T-helper 2 cell treated with Interferon-gamma antibody and Interleukin-4, amounts not matched to agents 100 ng/mL and 5 ng/mL, for 36 hours (primary cell): ENCODE measurements around the gene PTCRA. TPM values are rescaled to one million over a fixed set of nuclear protein-coding genes. Genes with fewer than 3 reads are reported as not detected.
"Not testable (repeated sequence)": the region's sequence is repeated elsewhere in the genome, so short reads cannot be mapped to it uniquely, and the experiment has no call there.

Source experiments
- intact Hi-C: fragments of 100-400 bp; cut with micrococcal nuclease; formaldehyde crosslinking; loops from one replicate; pipeline ENCODE4 v1.15.1; 2023
- total RNA-seq: library from RNA; stranded (reverse); gene quantifications from 2 replicates; pipeline ENCODE4 v1.2.3, GENCODE V29; 2022

The PTCRA gene
- total RNA-seq, 1 donor from 2014 or later: not detected

DNA sequence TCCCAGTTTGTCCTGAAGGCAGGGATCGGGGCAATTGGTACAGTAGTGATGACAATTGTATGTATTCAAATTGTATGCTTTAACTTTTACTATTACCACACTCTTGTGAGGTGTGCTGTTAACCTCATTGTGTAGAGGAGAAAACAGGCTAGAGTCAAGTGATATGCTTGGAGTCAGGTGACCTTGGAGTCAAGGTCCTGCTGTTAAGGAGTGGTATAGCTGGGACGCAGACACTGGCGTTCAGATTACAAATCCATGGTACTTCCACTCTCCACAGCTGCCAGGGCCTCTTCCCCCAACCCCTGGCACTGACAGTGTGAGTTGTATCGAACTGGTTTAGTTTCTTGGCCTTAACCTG, 23.9 kb downstream of the PTCRA start:
- intact Hi-C loops: no loop called here

DNA sequence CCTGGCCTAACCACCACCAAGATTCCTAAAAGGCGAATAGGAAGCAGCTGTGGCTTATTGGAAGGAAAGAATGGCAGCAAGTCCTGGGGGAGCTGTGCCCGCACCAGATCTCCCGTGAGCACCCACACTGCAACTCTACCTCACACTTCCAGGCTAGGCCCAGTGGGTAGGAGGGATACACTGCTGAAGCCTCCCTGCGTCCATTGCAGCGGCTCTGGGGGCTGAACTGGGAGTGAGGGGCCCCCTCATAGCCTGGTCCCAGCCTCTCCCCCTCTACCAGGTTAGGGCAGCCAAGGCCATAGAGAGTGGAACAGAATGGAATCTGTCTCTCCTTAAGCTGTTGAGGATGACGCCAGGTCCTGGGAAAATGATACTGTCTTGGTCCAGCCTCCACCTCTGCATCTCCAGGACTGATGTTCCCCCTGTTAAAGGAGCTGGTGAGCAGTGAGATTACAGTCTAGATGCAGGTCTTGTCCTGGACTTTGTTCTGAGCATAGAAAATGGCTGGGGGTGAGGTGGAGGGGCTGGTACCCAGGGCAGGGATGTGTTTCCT, 24.7 kb downstream of the PTCRA start:
- intact Hi-C loops: no loop called here

DNA sequence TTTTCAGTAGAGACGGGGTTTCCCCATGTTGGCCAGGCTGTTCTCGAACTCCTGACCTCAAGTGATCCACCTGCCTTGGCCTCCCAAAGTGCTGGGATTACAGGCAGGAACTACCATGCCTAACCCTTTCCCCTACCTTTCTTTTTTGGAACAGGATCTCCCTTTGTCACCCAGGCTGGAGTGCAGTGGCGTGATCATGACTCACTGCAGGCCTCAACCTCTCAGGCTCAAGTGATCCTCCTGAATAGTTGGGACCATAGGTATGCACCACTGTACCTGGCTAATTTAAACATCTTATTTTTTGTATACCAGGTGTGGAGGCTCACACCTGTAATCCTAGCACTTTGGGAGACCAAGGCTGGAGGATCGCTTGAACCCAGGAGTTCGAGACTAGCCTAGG, 25.5 kb downstream of the PTCRA start:
- intact Hi-C loops: not testable (repeated sequence)

DNA sequence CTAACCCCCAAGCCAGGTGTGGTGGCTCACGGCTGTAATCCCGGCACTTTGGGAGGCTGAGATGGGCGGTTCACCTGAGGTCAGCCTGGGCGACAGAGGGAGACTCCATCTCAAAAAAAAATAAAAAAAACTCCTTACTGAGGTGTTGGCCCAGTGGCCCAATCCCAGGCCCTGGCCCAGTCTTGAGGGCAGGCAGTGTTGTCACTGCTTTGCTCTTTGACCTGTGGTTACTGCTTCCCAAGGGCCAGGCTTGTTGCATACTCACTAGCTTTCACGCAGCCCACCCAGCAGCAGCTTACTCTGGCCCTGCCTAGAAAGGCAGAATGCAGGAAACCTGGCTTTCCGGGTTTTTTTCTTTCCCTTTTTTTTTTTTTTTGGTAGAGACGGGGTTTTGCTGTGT, 26.6 kb downstream of the PTCRA start:
- intact Hi-C loops: no loop called here

DNA sequence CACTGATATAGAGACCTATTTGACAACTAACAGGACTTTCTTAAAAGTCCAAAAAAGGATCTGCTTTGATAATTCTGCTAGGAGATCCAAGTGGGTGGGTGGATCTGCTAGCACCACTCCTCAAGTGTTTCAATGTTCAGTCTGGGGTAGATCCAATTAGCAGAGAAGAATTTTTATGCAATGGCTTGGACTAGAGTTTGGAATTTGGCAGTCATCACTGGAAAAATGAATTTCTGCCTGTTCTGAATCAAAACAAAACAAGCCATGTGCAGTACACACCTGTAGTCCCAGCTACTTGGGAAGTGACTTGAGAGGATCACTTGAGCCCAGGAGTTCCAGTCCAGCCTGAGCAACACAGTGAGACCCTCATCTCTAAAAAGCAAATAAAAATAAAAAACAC, 32.1 kb downstream of the PTCRA start:
- intact Hi-C loops: no loop called here

DNA sequence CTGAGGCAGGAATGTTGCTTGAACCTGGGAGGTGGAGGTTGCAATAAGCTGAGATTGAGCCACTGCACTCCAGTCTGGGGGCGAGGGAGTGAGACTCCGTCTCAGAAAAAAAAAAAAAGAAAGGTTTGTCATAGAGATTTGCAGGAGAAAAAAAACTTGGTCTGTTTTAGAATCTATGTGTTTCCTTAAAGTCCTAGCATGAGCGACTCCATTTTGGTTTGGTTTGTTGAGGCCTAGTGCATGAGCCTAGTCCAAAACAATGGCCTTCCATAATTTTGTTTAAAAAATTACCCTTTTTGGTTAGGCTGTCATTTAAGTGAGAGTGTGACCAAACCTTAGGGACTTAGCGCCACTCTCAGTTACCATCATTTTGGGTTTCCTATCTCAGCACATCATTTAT, 36.5 kb downstream of the PTCRA start:
- intact Hi-C loops: no loop called here

DNA sequence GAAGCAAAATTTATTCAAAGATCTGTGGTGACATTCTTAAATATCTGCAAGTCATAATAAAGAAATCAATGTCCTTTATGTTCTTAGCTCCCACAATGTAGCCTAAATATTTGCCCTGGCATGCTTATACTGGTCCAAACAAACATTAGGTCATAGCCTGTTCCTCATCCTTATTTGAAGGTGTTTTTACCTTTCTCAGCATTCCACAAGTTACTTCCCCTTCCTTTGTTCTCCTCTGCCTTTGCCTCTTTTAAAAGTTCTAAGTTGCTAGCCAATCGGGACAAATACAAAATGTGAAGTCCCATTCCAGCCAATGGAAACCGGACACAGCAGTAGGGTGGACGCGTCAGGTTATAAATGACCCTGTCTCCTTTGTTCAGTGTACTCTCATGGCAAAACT, 38.6 kb downstream of the PTCRA start:
- intact Hi-C loops: not testable (repeated sequence)

DNA sequence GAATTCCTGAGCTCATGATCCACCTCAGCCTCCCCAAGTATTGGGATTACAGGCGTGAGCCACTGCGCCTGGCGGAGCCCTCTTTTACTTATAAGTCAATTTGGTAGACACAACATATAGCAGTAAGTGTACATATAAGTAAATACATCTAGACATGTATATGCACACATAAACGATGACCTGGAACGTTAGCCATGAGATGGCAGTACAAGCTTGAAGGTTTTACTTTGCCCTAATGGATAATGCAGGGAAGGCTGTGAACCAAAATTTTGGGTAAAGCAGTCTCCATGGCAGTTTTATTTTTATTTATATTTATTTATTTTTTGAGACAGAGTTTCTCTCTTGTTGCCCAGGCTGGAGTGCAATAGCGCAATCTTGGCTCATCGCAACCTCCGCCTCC, 42.3 kb downstream of the PTCRA start:
- intact Hi-C loops: no loop called here

DNA sequence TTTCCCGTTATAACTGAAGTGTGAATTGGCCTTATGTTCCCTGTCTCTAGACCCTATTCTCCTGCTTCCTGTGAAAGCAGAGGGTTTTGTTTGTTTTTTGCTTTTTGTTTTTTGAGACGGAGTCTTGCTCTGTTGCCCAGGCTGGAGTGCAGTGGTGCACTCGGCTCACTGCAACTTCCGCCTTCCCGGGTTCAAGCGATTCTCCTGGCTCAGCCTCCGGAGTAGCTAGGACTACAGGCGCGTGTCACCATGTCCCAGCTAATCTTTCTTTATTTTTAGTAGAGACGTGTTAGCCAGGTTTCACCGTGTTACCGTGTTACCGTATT, 44.0 kb downstream of the PTCRA start:
- intact Hi-C loops: no loop called here

DNA sequence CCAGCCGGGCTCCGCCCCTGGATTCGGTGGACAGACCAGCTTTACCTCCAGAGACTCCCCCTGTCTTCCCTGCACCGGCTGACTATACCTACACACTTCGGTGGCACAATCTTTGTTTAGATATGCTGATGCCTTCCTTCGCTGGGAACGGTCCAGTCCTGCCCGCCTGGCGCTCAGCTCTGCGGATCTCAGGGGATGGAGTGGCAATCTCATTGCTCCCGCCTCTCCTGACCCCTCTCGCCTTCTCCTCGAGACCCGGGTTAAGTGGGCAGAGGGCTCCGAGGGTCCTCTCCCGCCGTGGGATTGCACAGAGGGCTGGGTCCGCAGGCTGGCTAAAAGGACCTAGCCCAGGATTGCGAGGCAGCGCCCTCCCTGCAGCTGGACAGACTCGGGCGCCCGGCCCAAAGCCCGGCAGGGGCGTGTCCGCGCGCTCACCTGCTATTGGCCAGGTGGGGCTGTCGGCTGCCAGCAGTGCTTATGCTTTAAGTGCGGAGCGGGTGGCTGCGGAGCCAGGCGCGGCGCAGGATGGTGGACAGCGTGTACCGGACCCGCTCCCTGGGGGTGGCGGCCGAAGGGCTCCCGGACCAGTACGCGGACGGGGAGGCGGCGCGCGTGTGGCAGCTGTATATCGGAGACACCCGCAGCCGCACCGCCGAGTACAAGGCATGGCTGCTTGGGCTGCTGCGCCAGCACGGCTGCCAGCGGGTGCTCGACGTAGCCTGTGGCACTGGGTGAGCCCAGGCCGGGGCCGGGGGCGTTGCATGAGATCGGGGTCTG, 44.6 kb downstream of the PTCRA start, which contains the start of gene GNMT:
Gene GNMT, plus strand, starts transcription at position 512 of the 777 bp plus-strand sequence. Its CDS starts 14 bp downstream, at position 526.
- intact Hi-C loops: no loop called here

DNA sequence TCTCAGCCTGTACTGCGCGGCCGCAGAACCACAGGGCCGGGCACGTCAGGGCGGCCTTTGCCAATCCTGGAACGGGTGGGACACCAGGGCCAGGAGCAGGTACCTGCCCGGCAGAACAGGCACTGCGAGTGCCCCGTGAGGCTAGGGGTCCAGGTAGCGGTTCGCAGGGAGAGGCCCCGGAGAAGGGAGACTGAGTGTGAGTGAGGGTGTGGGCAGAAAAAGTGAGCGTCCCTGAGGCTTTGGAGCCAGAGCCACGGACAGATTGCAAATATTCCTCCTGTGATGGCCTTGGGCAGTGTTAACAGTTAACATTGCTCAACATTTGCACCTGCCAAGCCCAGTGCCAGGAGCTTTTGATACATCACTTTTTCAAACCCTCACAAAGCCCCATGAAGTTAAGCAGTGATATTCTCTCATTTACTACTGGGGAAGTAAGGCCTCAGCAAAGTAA, 45.2 kb downstream of the PTCRA start:
- intact Hi-C loops: no loop called here

DNA sequence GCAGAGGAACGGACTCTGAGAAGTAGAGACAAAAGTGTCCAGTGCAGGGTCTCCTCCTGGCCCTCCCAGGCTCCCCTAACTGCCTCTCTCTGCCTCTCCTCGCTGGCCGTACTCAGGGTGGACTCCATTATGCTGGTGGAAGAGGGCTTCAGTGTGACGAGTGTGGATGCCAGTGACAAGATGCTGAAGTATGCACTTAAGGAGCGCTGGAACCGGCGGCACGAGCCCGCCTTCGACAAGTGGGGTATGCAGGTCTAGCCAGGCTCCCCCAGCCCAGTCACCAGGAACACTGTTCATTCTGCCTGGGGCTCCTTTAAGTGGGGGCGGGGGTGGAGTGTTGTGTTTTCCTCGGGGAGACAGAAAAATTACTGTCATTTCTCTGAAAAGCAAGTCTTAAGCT, 46.2 kb downstream of the PTCRA start:
- intact Hi-C loops: no loop called here

DNA sequence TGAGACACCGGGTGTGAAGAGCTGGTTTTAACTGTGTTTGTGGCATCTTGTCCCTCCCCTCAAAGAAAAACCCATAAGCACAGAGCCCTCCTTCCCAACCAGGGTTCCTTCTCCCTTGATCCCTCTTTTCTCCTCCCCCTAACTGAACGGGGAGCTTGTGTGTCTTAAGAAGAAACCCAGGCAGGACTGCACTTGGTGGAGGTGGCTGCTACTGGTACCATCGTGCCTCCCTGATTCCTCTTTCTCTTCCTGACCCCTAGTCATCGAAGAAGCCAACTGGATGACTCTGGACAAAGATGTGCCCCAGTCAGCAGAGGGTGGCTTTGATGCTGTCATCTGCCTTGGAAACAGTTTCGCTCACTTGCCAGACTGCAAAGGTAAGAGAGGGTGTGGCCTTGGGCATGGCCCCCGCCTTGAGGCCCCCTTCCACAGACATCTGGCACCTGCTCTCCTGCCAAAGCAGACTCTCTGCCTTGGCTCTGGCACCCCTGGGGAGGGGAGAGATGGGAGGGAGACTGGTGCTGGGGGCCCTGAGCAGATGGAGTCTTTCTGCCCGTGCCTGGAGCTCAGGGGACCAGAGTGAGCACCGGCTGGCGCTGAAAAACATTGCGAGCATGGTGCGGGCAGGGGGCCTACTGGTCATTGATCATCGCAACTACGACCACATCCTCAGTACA, 46.8 kb downstream of the PTCRA start:
- intact Hi-C loops: no loop called here

DNA sequence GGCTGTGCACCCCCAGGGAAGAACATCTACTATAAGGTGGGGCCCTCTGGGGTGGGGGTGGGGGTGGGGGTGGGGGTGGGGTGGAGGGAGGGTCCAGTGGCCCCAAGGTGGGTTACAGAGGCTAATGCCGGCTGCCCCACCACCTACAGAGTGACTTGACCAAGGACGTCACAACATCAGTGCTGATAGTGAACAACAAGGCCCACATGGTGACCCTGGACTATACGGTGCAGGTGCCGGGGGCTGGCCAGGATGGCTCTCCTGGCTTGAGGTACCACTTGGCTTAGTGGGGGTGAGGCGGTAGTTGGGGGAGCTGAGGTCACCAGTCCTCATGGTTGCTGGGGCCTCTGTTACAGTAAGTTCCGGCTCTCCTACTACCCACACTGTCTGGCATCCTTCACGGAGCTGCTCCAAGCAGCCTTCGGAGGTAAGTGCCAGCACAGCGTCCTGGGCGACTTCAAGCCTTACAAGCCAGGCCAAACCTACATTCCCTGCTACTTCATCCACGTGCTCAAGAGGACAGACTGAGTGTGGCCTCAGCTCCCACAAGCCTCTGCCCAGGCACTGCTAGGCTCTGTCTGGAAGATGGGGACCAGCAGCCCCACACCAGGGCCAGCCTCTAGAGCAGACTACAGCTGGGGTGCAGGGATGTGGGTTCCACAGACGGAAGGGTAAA, 47.5 kb downstream of the PTCRA start:
- intact Hi-C loops: no loop called here

DNA sequence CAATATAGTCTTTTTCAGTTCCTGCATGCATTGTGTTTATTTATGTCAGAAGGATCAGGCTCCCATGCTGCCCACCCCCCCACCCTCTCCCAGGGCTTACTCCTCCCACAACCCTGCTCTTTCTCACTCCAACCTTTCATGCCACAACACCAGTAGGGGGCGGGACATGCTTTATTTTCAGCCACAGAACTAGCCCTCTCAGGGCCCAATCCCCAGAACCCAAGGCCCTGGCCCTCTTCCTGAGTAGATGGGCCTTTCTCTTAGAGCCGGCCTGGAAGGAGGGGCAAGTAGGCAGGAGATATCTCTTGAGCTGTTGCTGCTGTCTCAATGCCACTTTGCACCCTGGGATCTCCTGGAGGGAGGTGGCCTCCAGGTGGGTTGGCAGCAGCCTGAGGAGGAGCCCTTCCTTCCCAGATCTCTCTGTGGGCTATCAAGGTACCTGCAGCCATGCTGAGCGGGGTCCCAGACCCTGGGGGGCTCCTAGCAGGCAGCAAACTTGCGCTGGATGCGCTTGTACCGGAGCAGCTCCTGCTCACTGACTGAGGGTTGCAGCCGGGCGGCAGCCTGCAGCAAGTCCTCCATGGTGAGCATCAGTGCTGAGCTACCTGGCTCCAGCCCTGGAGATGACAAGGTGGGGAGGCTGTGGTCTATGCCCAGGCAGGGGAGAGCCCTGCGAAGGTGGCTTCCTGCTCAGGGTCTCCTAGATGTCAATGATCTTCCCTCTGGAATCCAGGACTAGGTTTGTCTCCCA, 48.2 kb downstream of the PTCRA start:
- intact Hi-C loops: no loop called here

DNA sequence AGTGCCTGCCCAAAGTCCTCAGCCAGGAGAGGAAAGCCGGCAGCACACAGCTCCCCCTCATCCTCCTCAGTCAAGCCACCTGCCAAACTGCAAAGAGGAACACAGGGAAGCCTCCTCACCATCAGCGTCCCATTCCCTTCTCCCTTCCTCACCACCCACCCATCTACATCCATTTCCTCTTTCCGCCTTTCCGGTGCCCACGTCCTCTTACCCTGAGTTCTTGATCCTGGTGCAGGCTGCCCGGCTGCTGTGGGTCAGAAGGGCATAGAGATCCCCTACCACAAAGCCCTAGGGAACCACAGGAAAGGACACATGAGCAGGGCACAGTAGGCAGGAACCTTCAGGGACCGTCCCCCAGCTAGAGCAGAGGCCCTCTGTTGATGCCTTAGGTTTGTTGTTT, 50.7 kb downstream of the PTCRA start:
- intact Hi-C loops: no loop called here

DNA sequence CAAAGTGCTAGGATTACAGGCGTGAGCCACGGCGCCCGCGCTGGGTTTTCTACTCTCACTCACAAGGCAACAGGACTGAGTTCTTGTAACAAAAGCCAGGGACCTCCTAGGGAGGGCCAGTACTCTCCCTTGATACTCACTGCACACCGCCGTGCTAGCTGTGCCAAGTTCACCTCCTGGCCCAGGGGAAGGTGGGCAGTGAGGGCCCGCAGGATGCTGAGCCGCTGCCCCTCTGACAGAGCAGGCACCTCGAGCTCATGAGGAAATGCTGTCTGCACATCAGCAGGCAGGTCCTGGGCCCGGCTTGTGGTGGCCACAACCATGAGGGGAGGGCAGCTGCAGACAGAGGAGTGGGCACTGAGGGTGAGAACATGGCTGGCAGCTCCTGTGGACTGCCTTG, 51.4 kb downstream of the PTCRA start:
- intact Hi-C loops: no loop called here

DNA sequence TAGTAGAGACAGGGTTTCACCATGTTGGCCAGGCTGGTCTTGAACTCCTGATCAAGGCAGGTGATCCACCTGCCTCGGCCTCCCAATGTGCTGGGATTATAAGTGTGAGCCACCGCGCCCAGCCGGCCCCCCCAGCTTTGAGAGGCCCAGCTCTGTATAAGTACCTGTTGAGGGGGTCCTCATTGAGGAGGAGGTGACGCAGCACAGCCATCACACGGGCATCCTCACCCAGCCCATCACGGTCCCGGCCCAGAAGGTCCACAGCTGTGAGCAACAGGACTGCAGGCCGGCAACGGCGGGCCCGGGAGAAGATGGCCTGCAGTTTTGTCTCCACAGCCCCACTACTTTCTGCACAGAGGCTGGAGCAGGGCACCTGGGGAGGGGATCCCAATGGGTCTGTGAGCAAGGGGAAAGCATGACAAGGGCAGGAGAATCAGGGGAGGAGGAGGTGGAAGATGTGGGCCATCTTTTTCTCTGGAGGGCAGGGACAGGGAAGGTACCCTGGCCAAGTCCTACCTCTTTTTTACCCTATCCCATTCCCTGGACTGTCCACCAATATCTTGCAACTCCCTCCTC, 52.4 kb downstream of the PTCRA start:
- intact Hi-C loops: no loop called here

DNA sequence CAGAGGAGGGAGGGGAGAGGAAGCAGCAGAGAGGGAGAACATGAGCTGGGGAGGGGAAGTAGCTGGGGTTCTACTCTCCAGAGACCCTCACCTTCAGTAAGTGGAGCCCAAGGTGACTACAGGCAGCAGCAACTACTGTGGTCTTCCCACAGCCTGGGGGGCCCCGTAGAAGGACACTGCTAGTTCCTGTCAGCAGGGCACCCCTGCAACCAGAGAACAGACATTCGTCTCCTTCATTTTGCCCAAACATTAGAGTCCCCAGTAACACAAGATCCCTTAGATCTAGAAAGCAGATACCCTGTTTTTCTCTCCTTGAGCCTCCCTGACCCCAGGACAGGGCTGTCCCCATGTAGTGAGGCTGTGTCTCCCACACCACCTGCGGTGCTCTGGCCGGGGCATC, 52.9 kb downstream of the PTCRA start:
- intact Hi-C loops: no loop called here

DNA sequence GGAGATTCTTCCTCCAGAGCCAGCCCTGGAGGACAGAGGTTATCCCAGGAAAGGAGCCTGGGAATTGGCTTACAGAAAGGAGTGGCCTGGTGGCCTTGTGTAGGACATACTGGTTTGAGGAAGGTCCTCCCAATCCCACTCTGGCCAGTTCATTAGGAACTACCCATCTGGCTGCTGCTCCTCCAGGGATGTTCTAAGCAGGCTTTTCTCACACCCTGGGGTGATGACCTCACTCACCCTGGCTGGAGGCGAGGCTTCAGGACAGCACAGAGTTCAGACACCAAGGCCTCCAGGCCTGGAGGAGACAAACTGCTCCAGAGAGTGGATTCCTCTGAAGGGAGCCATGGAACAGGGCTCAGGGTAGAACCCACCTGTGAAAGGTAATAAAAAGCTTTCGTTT, 53.6 kb downstream of the PTCRA start:
- intact Hi-C loops: no loop called here

DNA sequence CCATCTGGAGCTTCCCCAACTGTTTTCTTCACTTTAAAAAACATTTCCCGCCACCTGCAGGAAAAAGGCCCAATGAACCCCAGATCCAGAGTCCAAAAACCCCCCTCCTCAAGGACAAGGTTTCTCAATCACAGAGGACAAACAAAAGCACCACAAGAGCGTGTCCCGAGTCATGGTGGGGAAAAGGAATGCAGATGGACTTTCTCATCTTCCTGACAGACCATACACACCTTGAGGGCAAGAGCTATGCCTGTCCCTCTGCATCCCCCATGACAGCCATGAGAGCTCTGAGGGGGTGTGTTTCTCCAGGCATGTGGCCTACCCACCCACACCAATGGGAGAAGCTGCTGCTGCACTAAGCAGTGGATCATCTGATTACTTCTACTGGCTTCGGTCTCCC, 54.1 kb downstream of the PTCRA start:
- intact Hi-C loops: no loop called here
